ENCODE measurements around the gene IGLL5. TPM values are rescaled to one million over a fixed set of nuclear protein-coding genes. Genes with fewer than 3 reads are reported as not detected.
"Not testable (repeated sequence)": the region's sequence is repeated elsewhere in the genome, so short reads cannot be mapped to it uniquely, and the experiment has no call there.

IGLL5 gene
- polyA plus RNA-seq, 4 donors = 0.28 to 0.29 TPM; not detected in 2

DNA sequence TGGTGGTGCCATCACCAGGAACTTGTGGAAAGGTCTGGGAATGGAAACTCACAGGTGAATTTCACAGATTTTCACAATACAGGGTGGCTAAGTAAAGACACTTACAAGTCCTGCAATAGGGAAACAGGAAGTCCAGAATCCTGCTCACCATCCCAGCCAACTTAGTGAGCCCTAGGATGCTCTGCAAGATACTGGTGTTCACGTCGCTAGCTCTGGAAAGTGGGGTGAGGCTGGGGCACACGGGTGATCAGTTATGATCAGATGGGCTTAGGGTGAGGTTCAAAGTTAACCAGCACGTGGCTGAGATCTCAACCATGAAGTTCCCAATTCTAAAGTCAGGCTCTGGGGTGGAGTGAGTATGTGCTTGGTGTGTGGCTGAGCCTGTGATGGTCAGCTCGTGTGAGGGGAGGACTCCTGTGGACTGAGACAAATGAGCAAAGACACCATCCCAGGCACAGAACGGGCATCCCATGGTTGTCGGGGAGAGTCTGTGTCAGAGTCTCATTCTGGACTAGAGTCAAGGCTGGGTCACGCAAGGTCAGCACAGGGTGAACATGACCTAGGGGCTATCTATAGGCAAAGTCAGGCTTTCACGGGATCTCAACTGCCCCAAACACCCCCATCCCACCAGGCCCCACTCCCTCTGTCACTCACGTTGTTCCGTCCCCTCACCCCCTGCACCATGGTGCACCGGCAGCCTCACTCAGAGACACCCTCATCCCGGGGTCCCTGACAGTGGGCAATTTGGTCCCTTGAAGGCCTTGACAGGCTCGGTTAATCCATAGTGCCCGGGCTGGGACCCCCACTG is 23.9 kb downstream of the IGLL5 start:
- no peak for DNase-seq (ENCODE audit: low read depth in 4 of 4, low spot score in 2 of 4)

DNA sequence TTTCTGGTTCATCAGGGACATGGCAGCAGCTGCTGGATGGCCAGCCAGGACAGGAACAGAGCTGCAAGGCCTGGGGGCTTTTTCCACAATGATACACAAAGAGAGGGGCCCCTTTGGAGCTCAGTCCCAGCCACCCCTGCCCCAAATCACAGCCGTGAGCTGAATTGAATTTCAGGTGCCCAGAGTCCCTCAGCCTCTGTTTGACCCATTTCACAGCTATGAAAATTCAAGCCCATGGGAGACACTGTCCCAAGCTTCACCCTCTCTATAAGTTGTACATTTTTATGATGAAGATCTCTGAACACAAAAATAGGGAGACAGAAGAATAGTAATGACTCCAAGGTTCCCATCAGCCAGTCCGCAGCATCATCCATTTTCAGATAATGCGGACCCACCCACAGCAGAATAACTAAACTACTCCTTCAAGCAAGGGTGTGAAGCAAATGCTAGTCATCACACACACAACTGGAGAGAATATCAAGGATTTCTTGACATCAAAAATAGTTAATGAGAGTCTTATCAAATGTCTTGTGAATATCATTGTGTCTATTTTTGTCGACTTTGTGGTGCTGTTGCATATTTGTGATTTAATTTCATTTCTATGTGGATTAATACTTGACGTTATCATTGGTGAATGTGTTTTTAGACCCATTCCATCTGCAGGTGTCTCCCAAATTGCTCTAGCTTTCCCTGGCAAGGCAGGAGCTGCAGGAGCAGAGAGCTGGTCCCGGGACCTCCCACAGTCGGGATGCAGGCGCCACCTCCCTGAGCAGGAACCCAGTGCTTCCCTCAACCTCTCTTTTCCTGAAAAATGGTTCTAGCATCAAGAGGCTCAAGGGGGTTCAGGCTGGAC is 24.7 kb downstream of the IGLL5 start:
- DNase-seq (ENCODE audit: low read depth in 4 of 4, low spot score in 2 of 4) = no peak

DNA sequence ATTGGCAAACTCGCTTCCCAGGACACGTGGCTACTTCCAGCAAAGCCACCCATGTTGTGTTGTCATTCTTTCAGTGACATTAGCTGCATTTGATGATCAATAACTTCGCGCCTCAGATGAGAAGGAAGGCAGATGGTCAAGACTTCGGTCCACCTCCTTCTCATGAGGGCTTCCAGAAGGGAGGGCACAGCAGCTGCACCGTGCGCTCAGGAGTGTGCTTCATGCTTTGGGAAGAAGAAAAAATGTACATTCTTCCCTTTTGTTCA is 25.3 kb downstream of the IGLL5 start:
- no peak for DNase-seq (ENCODE audit: low read depth in 4 of 4, low spot score in 2 of 4)

DNA sequence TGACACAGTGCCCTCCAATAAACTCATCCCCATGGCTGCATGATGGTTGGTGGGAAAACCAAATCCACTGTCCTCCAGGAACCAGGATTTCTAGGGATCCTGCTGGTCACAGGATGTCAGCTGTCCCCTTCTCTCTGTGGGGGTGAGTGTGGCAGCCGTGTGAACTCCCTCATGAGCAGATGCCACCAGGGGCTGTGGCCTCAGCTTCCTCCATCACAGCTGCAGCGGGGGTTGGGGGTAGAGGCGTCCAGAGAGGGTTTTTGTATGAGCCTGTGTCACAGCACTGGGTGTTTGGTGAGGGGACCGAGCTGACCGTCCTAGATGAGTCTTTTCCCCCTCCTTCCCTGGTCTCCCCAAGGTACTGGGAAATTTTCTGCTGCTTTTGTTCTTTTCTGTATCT is 26.4 kb downstream of the IGLL5 start:
- no peak for DNase-seq (ENCODE audit: low read depth in 4 of 4, low spot score in 2 of 4)

DNA sequence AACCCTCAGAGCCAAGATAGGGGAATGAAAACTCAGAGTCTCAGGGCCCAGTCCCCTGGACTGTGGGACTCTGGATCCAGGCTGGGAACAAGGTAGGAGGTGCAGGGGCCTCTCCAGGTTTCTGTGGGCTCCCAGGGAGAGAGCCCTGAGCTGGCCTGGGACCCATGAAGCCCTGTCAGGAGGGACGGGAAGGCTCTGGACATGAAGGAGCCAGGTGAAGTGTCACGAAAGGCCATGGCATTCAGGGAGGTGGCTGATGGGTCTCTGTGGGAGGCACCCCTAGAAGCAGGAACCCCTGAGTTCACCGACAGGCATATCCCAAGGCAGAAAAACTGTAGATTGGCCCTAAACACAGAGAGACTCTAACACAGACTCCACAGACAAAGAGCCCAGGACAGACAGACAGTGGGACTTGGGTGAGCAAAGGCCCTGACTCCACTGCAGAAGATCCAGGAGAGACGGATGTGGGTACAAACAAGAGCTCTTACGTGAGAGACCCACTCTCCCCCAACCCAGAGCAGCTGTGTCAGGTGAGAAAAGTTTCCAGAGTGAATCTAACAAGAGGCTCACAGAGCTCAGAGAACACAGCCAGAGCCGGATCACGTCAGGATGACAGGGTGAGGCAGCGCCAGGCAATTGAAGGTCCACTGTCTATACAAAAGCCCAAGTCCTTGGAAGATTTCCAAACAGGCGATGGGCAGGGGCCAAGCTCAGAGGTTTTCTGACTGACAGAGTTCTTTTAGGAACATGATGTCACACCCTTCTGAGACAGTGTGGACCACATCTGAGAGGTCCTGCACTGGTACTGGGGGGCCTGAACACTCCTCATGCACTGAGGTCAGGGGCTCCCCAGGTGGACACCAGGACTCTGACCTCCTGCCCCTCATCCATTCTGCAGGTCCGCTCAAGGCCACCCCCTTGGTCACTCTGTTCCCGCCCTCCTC is 27.4 kb downstream of the IGLL5 start:
- no peak for DNase-seq (ENCODE audit: low read depth in 4 of 4, low spot score in 2 of 4)

DNA sequence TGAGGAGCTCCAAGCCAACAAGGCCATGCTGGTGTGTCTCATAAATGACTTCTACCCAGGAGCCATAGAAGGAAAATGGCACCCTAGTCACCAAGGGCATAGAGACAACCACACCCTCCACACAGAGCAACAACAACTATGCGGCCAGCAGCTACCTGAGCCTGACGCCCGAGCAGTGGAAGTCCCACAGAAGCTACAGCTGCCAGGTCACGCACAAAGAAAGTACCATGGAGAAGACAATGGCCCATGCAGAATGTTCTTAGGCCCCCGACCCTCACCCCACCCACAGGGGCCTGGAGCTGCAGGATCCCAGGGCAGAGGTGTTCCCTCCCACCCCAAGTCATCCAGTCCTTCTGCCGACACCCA is 28.0 kb downstream of the IGLL5 start:
- no peak for DNase-seq (ENCODE audit: low read depth in 4 of 4, low spot score in 2 of 4)

DNA sequence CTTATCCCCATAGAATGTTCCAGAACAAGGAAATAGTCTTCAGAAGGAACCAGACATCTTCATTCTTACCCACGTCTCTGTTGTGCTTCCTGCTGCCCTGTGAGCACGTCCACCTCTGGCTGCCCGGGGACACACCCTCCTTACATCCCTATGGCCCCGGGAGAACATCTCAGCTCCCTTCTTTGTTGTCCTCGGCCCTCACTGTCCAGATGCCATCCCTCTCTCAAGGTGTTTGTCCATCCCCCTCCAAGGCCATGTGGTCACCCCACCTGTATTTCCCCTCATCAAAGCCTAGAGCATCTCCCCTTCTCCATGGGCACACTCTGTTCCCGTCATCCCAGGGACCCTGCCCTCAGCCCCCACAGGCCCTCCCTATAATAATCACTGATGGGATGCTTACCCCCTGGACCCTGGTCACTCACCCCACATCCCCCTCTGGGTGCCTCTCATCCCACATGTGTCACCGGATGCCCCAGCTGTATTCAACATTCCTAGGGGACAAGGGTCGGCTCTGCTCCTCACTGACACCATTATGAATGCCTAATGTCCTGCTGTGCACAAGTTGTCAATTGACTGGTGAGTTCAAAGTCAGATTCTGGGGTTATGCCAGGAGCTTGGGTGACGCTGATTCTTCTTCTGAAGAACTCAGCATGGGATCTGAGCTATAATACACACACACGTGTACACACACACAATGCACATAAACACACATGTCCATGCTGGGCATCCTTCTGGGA is 28.8 kb downstream of the IGLL5 start:
- DNase-seq (ENCODE audit: low read depth in 4 of 4, low spot score in 2 of 4) = no peak

DNA sequence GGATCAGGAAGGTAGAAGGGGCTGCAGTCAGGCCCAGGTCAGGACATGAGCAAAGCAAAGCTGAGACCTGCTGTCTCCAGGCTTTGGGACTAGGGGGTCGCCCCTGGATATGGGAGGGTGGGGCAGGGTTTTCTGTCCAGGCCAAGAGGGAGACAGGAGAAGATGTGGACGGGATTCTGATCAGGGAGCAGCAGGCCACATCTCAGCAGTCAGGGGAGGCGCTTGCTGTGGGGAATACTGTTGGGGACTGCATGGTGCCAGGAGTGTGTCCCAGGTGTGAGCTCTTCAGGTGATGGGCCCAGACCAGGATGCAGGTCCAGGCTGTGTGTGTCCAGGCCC is 29.3 kb downstream of the IGLL5 start:
- no peak for DNase-seq (ENCODE audit: low read depth in 4 of 4, low spot score in 2 of 4)

DNA sequence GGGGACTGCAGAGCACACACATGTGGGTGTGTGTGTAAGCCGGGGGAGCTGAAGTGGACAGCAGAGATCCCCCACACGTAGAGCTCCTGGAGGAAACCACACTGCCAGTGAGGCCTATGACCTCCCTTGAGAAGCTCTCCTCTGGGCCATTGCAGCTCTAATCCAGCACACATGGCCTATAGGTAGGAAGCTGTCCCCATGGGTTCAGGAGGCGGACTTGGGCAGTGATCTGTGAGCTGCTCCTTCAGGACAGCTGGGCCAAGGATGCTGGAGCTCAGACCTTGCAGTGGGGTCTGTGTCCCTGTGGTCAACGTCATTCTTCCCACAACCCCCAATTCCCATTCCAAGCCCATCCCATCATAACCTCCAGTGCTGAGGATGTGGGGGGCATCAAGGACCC is 29.8 kb downstream of the IGLL5 start:
- no peak for DNase-seq (ENCODE audit: low read depth in 4 of 4, low spot score in 2 of 4)

DNA sequence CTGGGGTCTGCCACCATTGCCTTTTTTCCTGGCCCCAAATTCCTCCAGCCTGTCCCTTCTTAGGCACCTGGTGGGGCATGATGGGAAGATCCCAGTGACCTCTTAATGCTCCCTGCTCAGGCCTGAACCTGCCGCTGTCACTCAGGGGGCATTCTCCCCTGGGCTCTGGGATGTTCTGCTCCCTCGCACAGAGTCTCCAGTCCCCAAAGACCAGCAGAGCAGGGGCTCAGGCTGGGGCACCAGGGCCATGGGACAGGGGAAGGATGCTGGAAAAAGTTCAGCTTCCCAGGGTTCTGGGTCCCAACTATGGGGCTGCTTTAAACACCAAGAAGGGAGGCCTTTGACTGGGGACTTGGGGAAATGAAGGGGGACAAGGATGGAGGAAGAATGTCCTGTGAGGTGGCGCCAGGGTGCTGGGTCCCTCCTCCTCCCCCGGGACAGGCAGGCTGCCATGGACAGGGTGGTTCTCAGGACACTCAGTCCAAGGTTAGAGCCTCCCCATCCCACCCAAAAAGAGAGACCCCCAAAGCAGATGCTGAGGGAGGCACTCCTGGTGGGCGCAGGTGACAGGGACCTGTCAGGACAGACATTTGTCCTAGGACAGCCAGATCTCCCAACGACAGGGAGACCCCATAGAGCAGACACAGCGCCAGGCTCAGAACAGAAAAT is 30.8 kb downstream of the IGLL5 start:
- DNase-seq (ENCODE audit: low read depth in 4 of 4, low spot score in 2 of 4) = no peak

DNA sequence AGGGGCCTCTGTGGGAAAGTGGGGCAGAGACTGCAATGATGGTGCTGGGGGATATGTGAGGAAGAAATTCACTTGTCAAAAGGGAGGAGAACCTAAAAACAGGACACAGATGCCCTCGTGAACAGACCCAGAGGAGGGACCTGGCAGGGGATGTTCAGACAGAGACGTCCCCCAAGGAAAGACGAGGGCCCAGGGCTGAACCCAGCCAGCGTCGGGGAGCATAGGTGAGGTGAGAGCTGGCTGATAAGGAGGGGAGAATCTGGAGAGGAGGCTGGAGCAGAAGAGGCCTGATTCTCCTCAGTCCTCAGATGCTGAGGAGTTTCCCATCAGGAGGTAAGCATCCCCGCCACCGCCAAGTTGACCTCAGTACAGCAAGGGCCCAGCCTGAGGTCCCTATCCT is 31.4 kb downstream of the IGLL5 start:
- DNase-seq (ENCODE audit: low read depth in 4 of 4, low spot score in 2 of 4) = no peak

DNA sequence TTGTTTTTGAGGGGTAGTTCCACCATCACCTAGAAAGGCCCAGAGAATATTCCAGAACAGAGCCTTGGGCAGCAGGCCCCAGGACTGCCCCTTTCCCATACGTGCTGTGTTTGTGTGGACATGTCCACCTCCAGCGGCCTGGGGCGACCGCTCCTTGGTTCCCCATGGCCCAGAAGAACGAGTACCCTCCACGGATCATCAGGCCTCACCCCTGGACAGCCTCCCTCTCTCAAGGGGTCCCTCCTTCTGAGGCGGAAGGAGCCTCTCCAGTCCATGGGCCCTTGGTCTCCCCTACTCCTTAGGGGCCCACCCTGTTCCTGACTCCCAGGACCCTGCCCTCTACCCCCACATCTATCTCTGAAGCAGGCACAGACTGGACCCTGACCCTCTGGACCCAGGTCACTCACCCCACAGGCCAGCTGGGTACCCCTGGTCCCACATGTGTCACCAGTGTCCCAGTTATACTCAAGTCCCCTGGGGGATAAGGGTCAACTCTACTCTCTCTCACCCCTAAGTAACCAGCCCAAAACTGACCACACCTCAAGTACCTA is 32.6 kb downstream of the IGLL5 start:
- DNase-seq (ENCODE audit: low read depth in 4 of 4, low spot score in 2 of 4) = no peak

DNA sequence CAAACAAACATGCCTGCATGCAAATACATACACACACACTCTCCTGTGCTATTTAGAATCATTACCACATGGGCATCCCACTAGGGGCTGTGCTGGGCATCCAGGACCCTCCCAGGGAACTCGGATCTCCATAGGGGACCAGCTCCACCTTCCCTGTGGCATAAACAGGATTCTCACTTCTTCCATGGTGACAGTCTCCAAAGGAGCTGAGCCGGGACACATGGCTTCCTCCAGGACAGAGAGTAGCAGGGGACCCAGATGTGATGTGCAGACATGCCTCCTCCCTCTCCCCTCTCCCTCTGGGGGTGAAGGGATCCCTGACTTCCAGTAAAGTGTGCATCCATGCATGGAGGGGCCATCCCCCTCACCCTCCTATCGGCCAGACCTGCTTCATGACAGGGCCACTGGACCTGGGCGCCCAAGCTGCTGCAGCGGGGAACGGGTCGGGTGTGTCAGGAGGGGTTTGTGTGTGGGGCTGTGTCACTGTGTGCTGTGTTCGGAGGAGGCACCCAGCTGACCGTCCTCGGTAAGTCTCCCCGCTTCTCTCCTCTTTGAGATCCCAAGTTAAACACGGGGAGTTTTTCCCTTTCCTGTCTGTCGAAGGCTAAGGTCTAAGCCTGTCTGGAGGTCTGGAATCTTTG is 33.4 kb downstream of the IGLL5 start:
- DNase-seq (ENCODE audit: low read depth in 4 of 4, low spot score in 2 of 4) = no peak

DNA sequence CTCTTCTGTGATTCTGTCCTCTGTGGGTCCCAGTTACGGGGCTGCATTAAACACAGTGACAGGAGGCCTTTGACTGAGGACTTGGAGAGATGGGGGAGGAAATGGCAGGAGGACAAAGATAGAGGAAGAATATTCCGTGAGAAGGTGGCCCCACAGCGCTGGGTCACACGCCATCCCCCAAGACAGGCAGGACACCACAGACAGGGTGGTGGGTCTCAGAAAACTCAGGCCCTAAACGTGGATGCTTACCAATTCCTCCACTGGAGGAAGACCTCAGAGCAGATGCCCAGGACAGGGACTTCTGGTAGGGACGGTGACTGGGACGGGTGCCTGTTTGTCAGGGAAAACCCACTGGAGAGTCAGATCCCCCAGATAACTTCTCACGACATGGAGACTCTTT is 34.0 kb downstream of the IGLL5 start:
- no peak for DNase-seq (ENCODE audit: low read depth in 4 of 4, low spot score in 2 of 4)

DNA sequence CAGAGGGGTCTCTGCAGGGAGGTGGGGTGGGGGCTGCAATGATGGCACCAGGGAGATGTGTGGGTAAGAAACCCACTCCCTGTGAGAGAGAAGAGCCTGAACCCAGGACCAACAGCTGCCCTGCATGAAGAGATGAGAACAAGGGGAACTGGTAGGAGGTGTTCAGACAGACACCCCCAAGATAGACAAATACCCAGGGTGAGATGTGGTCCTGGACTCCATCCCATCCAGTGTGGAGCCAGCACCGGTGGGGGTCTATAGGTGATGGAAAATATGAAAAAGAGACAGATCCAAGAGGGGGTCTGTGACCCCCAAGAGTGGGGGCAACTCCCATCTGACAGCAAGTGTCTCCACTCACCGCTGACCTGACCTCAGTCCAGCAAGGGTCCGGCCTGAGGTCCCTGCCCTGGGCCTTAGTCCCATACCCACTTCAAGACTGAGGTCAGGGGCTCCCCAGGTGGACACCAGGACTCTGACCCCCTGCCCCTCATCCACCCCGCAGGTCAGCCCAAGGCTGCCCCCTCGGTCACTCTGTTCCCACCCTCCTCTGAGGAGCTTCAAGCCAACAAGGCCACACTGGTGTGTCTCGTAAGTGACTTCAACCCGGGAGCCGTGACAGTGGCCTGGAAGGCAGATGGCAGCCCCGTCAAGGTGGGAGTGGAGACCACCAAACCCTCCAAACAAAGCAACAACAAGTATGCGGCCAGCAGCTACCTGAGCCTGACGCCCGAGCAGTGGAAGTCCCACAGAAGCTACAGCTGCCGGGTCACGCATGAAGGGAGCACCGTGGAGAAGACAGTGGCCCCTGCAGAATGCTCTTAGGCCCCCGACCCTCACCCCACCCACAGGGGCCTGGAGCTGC is 34.7 kb downstream of the IGLL5 start:
- DNase-seq (ENCODE audit: low read depth in 4 of 4, low spot score in 2 of 4) = not testable (repeated sequence)

DNA sequence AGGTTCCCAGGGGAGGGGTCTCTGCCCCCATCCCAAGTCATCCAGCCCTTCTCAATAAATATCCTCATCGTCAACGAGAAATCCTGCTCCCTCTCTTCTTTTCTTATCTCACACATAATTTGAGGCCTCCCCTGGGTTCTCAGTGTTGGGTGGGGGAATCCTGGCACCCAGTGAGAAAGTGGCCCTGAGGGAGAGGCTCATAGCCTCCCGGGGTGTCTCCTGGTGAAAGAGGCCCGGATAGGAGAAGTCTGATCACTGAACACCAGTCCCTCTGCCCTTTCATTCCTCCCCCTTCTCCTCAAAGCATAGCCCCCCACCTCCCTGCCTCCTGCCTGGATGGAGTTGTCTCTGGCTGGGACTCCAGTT is 35.3 kb downstream of the IGLL5 start:
- DNase-seq (ENCODE audit: low read depth in 4 of 4, low spot score in 2 of 4) = no peak

DNA sequence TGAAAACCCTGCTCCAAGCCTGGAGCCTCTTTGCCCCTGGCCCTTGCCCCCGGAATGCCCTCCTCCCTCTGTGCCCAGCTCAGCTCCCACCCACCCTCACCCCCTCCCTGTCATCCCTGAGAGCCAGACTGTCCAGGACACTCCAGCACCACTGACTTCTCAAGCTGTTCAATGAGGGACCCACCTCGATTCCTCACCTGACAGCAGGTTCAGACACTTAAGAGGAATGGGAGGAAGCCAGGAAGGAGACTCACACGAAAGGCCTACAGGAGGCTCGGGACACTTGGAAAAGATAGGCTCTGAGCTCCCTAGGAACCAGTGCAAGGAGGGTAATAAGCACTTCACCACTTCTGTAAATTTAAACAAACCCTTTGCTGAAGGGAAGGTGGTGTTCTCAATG is 35.8 kb downstream of the IGLL5 start:
- no peak for DNase-seq (ENCODE audit: low read depth in 4 of 4, low spot score in 2 of 4)

DNA sequence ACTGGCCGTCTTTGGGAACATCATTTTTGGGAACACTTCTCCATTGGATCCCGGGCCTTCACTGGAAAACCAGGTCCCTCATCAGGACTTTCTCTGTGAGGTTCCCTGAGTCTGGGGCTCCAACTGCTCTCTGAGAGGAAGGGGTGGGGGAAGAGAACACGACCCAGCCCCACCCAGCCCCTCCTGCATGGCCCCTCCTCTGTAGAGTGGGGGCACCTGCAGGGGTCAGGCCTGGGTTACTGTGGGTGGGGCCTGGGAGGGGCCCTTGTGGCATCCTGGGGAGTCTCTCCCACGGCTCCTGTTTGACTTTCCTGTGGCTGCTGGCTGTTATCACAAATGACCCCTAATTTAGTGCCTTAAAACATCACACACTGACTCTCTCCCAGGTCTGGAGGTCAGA is 36.3 kb downstream of the IGLL5 start:
- DNase-seq (ENCODE audit: low read depth in 4 of 4, low spot score in 2 of 4) = no peak
